A549 (cell line): ENCODE data around the gene EML4.

Experiments
- CBX8 ChIP-seq: fragments of 200-600 bp; sonication (generic); IDR thresholded peaks from 2 replicates; pipeline ENCODE4 v1.6.1; 2016
- CTCF ChIP-seq: fragments of >200 bp; sonication (Bioruptor Twin); formaldehyde crosslinking; IDR thresholded peaks from 3 replicates; pipeline ENCODE4 v1.5.1; 2016
- EHMT2 ChIP-seq: fragments of 200-600 bp; sonication (generic); IDR thresholded peaks from 2 replicates; pipeline ENCODE4 v1.6.1; 2016; ENCODE audit warnings: antibody characterized with exemption, low read depth, mild to moderate bottlenecking, moderate library complexity
- KDM5A ChIP-seq: fragments of 200-600 bp; sonication (generic); IDR thresholded peaks from 2 replicates; pipeline ENCODE4 v1.6.1; 2016; ENCODE audit warnings: antibody characterized with exemption, mild to moderate bottlenecking
- NR3C1 ChIP-seq: fragments of >200 bp; sonication (Bioruptor Twin); formaldehyde crosslinking; IDR thresholded peaks from 3 replicates; pipeline ENCODE4 v1.6.1; 2017
- TF ChIP-seq, protein P1 (sequence below): fragments of 150-350 bp; IDR thresholded peaks from 2 replicates; pipeline ENCODE4 v1.6.1; 2014; ENCODE audit warnings: low read depth, mild to moderate bottlenecking, low read length
- TF ChIP-seq, protein P2 (sequence below): IDR thresholded peaks from 2 replicates; pipeline ENCODE4 v1.6.1; 2012; ENCODE audit warnings: low read depth, borderline replicate concordance

- TF ChIP-seq, protein P1, sequence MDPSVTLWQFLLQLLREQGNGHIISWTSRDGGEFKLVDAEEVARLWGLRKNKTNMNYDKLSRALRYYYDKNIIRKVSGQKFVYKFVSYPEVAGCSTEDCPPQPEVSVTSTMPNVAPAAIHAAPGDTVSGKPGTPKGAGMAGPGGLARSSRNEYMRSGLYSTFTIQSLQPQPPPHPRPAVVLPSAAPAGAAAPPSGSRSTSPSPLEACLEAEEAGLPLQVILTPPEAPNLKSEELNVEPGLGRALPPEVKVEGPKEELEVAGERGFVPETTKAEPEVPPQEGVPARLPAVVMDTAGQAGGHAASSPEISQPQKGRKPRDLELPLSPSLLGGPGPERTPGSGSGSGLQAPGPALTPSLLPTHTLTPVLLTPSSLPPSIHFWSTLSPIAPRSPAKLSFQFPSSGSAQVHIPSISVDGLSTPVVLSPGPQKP: no peak
- TF ChIP-seq KDM5A (no peak), NR3C1 (no peak), CTCF (no peak), EHMT2 (no peak), CBX8 (no peak)
- TF ChIP-seq, protein P2, sequence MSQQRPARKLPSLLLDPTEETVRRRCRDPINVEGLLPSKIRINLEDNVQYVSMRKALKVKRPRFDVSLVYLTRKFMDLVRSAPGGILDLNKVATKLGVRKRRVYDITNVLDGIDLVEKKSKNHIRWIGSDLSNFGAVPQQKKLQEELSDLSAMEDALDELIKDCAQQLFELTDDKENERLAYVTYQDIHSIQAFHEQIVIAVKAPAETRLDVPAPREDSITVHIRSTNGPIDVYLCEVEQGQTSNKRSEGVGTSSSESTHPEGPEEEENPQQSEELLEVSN: no peak
Measured at GRCh38 chr2:42217307-42217706, 48.2 kb downstream of the EML4 start.
